ENCODE measurements around the gene TCERG1L.

The TCERG1L gene

GRCh38 chr10:131155218-131155875 lies 156.2 kb downstream of the TCERG1L start:
- TF ChIP-seq GATA2 (IDR thresholded peaks at IDR 0.05; ENCODE audit: low read depth, low read length) (no peak), GATA3 (IDR thresholded peaks at IDR 0.05; ENCODE audit: low read depth, low read length) (no peak)

GRCh38 chr10:131154306-131155025 lies 157.1 kb downstream of the TCERG1L start:
- no peak for TF ChIP-seq GATA2 (IDR thresholded peaks at IDR 0.05; ENCODE audit: low read depth, low read length)
- no peak for TF ChIP-seq GATA3 (IDR thresholded peaks at IDR 0.05; ENCODE audit: low read depth, low read length)

GRCh38 chr10:131150126-131150525 lies 161.4 kb downstream of the TCERG1L start:
- TF ChIP-seq GATA3 (IDR thresholded peaks at IDR 0.05; ENCODE audit: low read depth, low read length) (no peak), GATA2 (IDR thresholded peaks at IDR 0.05; ENCODE audit: low read depth, low read length) (no peak)

GRCh38 chr10:131149586-131149985 lies 161.9 kb downstream of the TCERG1L start:
- TF ChIP-seq GATA3 (IDR thresholded peaks at IDR 0.05; ENCODE audit: low read depth, low read length) = no peak
- no peak for TF ChIP-seq GATA2 (IDR thresholded peaks at IDR 0.05; ENCODE audit: low read depth, low read length)

- no peak for TF ChIP-seq GATA3 (IDR thresholded peaks at IDR 0.05; ENCODE audit: low read depth, low read length)
- no peak for TF ChIP-seq GATA2 (IDR thresholded peaks at IDR 0.05; ENCODE audit: low read depth, low read length)
Measured at GRCh38 chr10:131149111-131149510, 162.4 kb downstream of the TCERG1L start.

GRCh38 chr10:131148270-131148669 lies 163.3 kb downstream of the TCERG1L start:
- TF ChIP-seq GATA3 (IDR thresholded peaks at IDR 0.05; ENCODE audit: low read depth, low read length) (no peak), GATA2 (IDR thresholded peaks at IDR 0.05; ENCODE audit: low read depth, low read length) (no peak)

GRCh38 chr10:131147301-131147975 lies 164.1 kb downstream of the TCERG1L start:
- TF ChIP-seq GATA3 (IDR thresholded peaks at IDR 0.05; ENCODE audit: low read depth, low read length) = no peak
- TF ChIP-seq GATA2 (IDR thresholded peaks at IDR 0.05; ENCODE audit: low read depth, low read length) = no peak

- no peak for TF ChIP-seq GATA2 (IDR thresholded peaks at IDR 0.05; ENCODE audit: low read depth, low read length)
- TF ChIP-seq GATA3 (IDR thresholded peaks at IDR 0.05; ENCODE audit: low read depth, low read length) = no peak
Measured at GRCh38 chr10:131146790-131147189, 164.7 kb downstream of the TCERG1L start.

- TF ChIP-seq GATA3 (IDR thresholded peaks at IDR 0.05; ENCODE audit: low read depth, low read length) (no peak), GATA2 (IDR thresholded peaks at IDR 0.05; ENCODE audit: low read depth, low read length) (no peak)
Measured at GRCh38 chr10:131145756-131146155, 165.8 kb downstream of the TCERG1L start.

- TF ChIP-seq GATA3 (IDR thresholded peaks at IDR 0.05; ENCODE audit: low read depth, low read length) (no peak), GATA2 (IDR thresholded peaks at IDR 0.05; ENCODE audit: low read depth, low read length) (no peak)
Measured at GRCh38 chr10:131144711-131145375, 166.7 kb downstream of the TCERG1L start.

- TF ChIP-seq GATA2 (IDR thresholded peaks at IDR 0.05; ENCODE audit: low read depth, low read length) (no peak), GATA3 (IDR thresholded peaks at IDR 0.05; ENCODE audit: low read depth, low read length) (no peak)
Measured at GRCh38 chr10:131144196-131144595, 167.3 kb downstream of the TCERG1L start.

- TF ChIP-seq GATA2 (IDR thresholded peaks at IDR 0.05; ENCODE audit: low read depth, low read length) (no peak), GATA3 (IDR thresholded peaks at IDR 0.05; ENCODE audit: low read depth, low read length) (no peak)
Measured at GRCh38 chr10:131143425-131144165, 167.9 kb downstream of the TCERG1L start.

GRCh38 chr10:131142517-131143380 lies 168.8 kb downstream of the TCERG1L start:
- TF ChIP-seq GATA3 (IDR thresholded peaks at IDR 0.05; ENCODE audit: low read depth, low read length) (no peak), GATA2 (IDR thresholded peaks at IDR 0.05; ENCODE audit: low read depth, low read length) (no peak)
